NCI-H1417 (cell line): Measurements from ENCODE around the gene GNE.

Source experiments
- DNase-seq, 3 experiments: peaks; one replicate each; lab custom pipeline; 2025; lab: John Stamatoyannopoulos, UW

Gene GNE

DNA sequence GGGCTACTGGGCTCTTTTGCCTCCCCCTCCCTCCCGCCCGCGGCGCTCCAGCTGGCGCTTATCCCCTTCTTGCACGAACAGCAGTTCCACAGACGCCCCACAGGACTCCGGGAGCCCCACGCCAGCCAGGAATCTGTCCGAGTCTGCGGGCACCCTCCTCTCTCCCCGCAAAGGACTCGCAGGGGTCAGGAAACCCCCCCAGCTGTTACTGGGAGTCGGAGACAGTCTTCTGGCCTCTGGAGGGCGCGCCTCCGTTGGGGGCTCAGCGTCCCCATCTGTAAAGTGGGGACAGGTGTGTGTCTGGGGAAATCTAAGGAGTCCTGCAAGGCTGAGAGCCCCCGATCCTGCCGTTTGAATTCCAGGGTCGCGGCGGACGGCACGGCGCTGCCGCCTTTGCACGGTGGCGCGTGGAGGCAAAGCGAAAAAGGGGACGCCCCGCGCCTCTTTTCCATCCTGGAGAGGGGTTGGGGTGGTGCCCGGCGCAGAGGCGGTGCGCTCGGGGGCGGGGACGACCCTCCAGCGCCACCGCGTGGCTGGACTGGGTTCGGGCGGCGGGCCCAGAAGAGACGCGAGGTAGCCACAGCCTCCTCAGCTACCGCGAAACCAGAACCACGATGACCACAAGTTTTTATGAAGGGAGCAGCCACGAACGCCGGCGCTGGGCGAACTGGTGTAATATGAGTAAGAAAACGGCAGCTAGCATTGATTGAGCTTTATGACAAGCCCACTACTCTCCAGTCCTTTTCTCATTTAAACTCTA is 91.9 kb downstream of the GNE start:
- peak; percentile 47 to 65 (median 52) for DNase-seq

DNA sequence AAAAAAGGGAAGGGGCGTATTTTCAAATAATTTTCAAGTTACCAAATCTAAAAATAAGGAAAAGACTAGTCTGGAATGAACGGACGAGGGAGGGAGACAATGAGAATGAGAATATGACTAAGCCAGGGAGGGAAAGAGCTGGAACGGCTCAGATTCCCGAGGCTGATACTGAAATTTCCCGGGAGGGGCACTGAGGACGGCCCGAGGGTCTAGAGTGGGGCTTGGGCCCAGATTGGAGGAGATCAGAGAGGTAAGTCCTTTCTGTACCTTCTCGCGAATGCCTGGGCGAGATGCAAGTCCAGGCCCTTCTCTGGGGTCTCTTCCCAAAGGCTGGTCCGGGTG is 92.5 kb downstream of the GNE start:
- no peak for DNase-seq

DNA sequence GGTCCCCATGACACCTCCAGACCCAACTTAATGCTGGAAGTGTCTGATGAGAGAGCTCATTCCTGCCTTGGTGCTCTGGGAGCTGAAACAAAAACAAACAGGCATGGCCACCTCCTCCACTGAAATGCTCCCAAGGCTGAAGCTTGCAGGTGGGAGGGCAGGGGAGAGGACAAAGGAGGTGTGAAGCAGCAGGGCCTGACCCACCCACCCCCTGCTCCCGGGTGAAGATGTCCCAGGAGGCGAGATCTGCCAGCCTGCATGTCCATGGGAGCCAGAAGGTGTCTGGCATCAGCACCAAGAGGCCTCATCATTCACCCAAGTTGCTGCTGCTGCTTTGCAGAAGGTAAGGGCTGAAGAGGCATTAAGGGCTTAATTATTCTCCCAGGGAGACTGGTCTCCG is 93.3 kb downstream of the GNE start:
- DNase-seq = peak in 1 of 3 experiments; percentile 2
